Erythroblast (primary cell): ENCODE results near the gene TRPV5.

ENCODE experiments used
- GATA1 ChIP-seq: IDR thresholded peaks from 2 replicates; pipeline ENCODE4 v1.6.1; 2011; ENCODE audit warnings: low read depth, mild to moderate bottlenecking, control low read depth, low read length, moderate library complexity
- POLR2A ChIP-seq: IDR thresholded peaks from 2 replicates; pipeline ENCODE4 v1.6.1; 2011; ENCODE audit warnings: mild to moderate bottlenecking, low read length

DNA sequence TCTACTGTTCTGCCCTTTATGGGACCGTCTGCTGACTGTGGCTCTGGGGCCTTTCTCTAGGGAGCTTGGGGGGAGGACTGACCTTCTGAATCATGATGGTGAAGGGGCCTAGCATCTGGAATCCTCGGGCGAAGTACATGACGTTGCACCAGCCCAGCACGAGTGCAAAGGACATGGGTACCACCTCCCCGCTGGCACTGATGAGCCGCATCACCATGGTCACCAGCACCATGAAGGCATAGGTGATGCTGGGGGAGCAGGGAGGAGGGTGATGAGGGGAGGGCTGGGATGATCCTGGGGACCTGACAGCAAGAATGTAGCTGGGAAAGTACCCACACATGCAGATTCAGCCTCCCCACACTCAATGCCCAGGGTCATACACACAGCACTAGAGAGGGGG lies 59.1 kb downstream of the TRPV5 start:
- TF ChIP-seq POLR2A = no peak
- TF ChIP-seq GATA1 = no peak
